GM19452 (cell line): ENCODE measurements around the gene TSHZ2.
"Not testable (repeated sequence)": the region's sequence is repeated elsewhere in the genome, so short reads cannot be mapped to it uniquely, and the experiment has no call there.

Experiments used
- ATAC-seq: cut with Tn5 transposase; IDR thresholded peaks from one replicate; pipeline ENCODE4 v1.9.1; 2021; ENCODE audit not compliant: unreplicated experiment

Gene TSHZ2

GRCh38 chr20:53524589-53525312, 552.6 kb downstream of the TSHZ2 start:
- no peak for ATAC-seq

- ATAC-seq, result no peak
Observed at GRCh38 chr20:53527196-53527595, 555.0 kb downstream of the TSHZ2 start.

- ATAC-seq, result no peak
Observed at GRCh38 chr20:53529658-53530057, 557.5 kb downstream of the TSHZ2 start.

- no peak for ATAC-seq
Observed at GRCh38 chr20:53530440-53530839, 558.3 kb downstream of the TSHZ2 start.

GRCh38 chr20:53532654-53533312, 560.6 kb downstream of the TSHZ2 start:
- ATAC-seq, result not testable (repeated sequence)

- ATAC-seq, result no peak
Observed at GRCh38 chr20:53533500-53533899, 561.3 kb downstream of the TSHZ2 start.

- ATAC-seq, result no peak
Observed at GRCh38 chr20:53534037-53534436, 561.9 kb downstream of the TSHZ2 start.

- ATAC-seq, result no peak
Observed at GRCh38 chr20:53535878-53536277, 563.7 kb downstream of the TSHZ2 start.

- ATAC-seq, result not testable (repeated sequence)
Observed at GRCh38 chr20:53536382-53536781, 564.2 kb downstream of the TSHZ2 start.

- no peak for ATAC-seq
Observed at GRCh38 chr20:53539516-53539915, 567.4 kb downstream of the TSHZ2 start.
